HG02885 (cell line): ENCODE results near the gene WLS.

Experiments used
- ATAC-seq: cut with Tn5 transposase; IDR thresholded peaks from one replicate; pipeline ENCODE4 v1.9.1; 2021; ENCODE audit warnings: mild to moderate bottlenecking; ENCODE audit not compliant: unreplicated experiment, poor library complexity

WLS gene

DNA sequence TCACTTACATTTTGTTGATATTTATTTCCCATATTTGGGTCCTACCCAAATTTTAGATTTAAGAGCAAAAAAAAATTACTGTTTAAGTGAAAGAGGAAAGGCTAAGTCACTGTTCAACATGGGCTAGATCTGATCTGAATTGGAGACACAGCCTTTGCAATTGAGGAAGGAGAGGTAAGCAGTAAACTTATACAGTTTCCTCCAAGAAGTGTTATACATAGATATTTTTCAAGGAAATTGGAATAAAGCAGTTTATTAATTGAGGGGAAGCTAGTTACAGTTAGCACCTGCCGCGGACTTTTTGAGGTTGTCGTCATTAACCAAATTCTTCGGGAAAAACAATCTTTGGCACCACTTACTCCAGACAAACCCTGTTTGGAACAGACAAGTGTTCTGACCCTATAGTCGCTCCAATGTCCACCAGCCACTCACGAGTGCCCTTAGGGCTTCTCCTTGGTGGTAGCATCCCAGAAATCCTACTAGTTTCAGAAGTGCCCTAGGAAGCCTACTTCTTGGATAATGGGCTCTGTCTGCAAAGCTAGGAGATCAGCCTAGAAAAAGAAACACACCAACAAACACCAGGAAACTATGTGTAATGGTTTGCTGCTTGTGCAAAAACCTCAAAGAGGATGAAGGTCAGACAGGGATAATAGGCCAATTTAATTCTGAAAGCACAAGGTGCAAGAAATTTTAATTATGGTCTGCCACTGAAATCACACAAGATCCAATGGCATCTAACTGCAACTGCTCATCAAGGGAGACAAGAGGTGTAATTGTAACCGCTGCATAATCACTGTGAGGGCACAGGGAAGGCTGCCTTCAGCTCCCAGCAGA is 2.5 kb downstream of the WLS start:
- ATAC-seq: no peak

DNA sequence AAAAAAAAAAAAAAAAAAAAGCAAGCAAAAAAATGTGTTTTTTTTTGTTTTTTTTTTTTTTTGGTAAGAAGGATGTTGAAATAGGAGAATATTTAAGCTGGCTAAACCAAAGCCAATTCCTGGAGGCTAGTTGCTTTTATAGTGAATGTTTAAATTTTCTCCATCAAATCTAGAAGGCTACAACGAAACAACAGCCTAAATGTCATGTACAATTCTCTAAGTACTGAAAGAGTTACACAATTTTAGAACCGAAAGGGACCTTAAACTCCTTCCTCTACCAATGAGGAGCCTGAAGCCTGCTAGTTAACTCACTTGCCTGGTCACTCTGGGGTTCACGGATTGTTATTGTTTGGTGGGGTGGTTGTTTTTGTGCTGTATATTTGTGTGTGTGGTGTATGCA is 3.5 kb downstream of the WLS start:
- ATAC-seq: no peak

DNA sequence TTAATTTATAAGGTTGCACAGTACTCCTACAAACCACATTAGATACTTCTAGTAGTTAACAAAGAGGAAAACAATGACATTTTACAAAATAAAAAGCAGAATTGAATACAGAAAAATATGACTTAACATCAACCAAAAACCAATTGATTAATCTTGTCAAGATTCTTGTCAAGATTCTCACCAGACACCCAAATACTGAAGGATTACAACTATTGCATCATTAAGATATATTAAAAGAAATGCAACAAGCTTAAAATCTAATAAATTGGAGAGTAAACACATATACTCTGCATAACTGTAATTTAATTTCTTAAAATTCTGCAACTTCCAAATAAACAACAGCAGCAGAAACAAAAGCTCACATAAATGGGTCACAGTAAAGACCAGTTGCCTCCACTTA is 4.7 kb downstream of the WLS start:
- ATAC-seq: no peak

DNA sequence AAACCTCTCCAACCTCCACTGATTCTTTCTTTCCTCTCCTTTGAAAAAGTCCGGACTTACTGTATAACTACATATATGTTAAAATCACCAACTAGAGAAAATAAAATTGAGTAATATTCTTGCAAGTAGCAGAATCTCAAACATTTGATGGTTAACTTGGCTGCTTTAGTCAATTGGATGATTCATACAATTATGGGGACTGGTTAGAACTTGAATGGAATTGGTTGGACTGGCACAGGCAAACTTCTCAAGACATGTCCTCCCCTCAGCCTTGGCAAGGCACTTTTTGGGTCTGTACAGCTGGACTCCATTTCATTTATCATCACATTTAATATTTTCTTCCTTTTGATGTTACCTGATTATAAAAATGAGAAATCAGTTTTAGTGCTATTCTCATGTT is 6.5 kb downstream of the WLS start:
- ATAC-seq: no peak

DNA sequence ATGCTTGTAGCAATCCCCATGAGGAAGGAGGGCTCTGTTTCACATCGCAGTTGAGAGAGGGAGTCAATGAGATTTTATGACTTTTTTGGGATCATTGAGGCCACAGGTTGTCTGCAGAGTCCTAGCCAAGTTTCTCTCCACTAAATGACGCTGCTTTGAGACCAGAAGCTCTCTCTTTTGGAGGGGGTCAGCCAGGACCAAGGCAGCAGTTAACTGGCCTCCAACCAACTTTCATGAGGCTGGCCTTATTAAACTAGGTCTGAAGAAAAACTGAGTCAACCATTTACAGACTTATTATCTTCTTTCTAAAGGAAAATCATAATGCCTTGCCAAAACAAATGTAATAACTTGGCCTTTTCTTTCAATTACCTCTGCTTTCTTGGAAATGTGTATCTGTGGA is 8.6 kb downstream of the WLS start:
- ATAC-seq: no peak

DNA sequence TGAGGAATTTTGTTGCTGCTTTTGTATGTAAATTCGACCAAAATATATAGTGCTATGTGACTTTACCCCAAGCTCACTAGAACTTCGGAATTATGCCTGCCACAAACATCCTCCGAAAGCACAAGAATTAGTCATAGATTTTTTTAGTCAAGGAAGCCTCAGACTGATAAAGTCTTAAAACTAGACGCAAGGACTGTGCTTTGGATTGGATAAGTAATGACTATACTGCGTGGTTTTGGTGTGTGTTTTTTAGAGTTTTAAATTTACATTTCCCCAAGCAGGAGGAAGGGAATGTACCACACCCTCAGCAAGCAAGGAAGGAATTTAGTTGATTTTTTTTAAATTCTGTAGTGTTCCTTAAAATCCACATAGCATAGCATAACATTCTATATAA is 10.3 kb downstream of the WLS start:
- no peak for ATAC-seq

DNA sequence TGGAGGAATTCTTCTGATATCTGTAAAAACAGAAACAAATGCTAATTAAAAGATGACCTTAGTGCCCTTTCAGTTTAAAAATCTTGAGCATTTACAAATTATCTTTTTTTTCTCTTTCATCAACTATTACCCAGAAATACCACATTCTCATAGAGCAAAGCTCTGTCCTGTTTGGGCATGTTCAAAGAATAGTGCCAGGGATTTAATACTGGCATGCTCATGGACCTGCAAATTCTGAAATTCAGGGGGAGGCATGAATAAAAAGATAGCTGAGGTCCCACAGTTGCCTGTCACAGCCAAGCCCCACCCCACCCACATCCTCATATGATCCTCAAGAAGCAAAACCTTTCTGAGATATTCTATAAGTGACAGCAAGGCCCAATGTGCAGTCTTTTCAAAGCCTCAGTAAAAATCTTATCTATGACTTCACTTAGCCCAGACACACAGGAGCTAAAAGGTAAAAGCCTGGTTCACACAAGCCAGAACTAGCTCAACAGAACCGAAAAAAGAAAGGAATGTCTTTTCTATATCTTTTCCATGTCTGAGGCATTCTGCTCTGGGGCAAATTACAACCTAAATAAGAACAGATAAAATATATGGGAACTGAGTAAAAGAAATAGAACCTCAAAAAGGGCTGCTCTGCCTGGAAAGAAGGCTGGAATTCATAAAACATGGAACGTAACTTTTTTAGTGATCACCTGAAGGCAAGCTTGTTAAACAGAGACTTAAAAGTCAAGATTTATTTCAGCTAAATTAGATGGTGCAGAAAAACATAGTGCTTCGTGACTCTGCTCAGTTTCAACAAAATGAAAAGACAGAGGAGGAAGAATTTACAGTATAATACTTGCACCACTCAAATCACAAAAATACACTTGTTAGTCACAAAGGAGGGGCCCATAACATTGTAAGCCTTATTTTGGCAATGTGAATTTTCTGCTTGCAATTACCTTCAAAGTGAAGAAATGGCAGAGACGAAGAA is 11.0 kb downstream of the WLS start:
- no peak for ATAC-seq

DNA sequence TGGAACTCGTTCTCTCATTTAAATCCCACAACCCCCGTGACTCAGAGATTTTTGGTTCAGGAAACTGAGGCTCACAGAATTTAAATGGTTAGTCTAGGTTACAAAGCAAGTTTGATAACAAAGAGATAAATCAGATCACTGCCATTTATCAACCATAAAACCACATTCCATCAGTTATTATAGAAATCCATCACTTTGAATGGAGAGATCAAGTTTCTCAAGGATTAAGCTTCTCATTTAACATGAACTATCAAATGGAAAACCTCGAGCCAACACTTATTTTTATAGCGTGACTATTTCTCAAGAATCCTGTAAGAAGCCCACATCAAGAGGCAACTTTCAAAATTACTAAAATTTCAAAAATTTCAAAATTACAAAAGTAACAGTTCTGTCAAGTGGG is 11.9 kb downstream of the WLS start:
- ATAC-seq: no peak

DNA sequence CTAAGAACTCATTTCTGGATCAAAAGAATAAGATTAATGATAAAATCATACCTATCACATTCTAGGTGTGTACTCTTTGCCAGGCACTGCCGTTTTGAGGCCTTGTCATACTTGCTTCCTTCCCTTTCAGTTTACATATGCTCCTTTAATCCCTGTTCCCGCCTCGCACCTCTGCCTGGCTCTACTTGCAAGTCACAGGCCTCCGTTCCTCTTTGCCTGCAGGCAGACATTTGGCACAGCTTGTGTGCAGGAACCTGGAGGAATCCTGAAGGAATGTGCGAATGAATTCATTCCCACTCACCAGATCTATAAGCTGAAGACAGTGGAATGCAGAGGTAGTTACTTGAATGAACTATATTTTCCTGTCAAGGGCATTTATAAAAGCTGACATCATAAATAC is 13.8 kb downstream of the WLS start:
- ATAC-seq: no peak

DNA sequence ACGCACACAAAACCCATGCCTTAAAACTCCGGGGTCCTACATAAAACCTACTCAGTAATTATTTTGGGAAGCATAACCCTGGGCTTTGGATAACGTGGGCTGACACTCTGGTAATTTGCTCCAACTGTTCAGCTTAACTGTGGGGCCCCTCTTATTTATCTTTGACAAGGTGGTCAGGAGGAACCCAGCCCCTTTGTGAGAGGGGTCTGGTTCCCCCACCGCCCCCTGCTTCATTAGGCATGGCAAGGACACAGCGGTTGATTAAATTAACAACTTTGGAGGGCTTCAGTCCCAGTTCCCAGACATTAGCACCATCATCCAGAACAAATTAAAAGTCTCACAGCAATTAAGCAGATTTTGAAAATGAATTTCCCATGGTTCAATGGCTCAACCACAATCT is 14.7 kb downstream of the WLS start:
- no peak for ATAC-seq

DNA sequence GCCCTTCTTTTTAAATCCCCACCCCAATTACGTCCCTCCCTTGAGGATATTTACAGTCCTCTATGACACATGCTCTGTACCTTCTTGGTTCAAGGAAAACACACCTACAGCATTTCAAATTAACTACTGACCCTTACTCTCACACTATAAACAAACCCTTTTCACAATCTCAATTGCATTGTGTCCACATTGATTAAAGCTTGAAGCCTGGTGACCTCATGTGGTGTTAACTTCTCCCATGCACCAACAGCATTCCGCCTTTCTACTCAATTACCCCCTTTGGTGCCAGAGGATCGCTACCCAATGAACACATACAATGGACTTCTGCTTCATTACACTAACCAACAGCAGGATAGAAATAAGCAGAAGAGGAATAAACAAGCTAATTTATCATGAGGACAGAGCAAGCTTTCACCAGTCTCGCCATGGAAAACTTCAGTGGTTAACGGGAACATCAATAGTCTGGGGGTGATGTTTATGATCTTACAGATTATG is 15.2 kb downstream of the WLS start:
- no peak for ATAC-seq

DNA sequence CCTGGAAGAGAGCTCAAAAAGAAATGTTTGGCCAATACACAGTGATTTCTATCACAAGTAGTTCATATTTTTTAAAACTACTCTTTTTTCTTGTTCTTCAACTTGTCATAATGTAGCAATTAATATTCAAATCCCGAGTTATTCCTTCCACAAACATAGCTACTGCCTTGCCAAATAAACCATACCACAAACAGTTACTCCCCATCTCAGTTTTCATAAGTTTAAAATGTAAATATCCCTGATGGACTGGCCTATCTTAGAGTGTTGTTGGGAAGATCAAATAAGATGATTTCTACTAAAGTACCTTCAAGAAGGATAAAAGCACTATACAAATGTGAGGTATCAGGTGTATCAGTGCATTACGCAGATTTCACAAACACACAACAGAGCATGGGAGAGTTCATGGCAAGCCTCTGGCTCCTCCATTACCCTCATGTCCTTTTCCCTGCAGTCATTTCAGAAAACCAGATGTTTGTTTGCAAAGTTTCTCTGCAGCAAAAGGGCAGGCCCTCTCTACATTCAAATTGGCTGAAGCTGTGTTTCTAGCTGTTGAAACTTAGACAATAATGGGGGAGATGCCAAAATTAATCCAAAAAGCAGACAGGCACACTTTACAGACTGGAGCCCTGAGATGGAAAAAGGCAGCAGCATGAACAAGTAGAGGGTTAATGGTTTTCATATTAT is 16.1 kb downstream of the WLS start:
- no peak for ATAC-seq

DNA sequence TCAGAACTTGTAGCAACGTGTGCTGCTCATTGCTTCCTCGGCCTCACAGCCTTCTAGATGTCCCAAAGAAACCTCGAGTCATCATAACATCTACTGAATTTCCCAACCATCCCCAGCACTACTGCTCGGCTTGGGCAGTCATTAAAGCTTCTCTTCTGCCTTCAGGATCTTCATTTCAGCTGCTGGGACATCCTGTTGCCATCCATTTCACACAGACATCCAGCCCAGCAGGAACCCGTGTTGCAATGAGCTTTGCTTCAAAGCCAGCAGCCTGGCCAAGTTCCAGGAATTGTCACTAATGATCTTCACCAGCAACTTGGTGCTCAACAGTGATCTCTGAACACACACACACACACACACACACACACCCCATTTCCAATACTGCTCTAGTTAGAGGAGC is 18.5 kb downstream of the WLS start:
- no peak for ATAC-seq

DNA sequence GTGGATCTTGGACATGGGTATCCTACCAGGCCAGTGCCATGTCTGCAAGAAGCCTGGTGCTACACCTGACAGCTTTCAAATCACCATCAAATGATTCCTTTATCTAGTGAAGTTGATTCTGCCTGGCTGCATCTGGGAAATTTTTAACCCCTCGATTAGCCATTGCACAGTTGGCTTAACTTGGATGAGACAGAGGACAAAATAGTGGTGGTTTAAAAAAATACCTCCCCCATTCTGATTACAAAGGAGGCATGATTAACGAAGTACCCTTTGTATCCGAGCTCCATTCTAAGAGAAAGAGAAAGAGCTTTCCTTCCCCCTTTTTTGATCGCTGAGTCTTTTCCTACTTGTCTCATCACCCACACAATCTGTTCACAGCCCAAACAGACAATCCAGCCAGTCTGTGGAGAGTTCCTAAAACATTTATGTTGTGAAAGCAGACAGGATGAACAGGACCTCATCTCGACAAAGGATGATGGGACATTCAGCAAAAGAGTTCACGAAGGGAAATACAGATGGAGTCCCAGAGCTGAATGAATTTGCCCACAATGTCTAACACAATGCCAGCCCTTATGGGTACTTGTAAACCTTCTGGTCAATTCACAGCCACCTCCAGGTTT is 20.5 kb downstream of the WLS start:
- ATAC-seq: no peak

DNA sequence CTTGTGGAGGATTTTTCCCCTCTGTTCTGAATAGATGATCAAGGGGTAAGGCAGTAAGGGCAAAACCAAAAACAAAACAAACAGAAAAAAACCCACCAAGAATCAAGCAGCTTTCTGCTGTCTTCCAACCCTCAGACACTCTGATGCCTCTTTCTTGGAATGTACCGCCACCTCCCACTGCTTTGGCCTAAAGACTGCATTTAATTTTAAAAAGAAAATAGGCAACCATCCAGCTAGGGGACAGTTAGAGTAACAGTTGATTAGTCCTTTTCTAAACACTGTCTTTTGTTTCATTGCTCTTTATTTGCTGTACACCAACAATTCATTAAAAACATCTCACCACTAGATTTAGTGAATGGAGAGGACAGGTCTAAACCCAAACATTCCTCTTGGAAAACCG is 21.5 kb downstream of the WLS start:
- ATAC-seq: no peak

DNA sequence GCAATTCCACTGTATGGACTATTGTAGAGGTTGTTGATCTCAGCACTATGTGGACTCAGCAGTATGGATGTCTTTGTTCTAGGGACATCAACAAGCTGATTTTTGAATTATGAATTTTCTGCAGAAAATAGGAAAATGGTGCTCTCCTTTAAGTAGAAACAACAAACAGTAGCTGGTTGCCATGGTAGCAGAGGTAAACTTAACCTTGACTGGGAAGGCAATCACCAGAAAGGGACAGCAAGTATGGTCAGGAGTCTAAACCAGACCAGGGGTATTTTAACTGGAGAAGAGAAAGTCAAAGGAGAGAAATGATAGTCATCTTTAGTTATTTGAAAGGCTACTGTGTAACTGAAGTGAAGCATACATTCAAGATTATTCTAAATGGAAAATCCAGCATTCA is 22.3 kb downstream of the WLS start:
- ATAC-seq: no peak

DNA sequence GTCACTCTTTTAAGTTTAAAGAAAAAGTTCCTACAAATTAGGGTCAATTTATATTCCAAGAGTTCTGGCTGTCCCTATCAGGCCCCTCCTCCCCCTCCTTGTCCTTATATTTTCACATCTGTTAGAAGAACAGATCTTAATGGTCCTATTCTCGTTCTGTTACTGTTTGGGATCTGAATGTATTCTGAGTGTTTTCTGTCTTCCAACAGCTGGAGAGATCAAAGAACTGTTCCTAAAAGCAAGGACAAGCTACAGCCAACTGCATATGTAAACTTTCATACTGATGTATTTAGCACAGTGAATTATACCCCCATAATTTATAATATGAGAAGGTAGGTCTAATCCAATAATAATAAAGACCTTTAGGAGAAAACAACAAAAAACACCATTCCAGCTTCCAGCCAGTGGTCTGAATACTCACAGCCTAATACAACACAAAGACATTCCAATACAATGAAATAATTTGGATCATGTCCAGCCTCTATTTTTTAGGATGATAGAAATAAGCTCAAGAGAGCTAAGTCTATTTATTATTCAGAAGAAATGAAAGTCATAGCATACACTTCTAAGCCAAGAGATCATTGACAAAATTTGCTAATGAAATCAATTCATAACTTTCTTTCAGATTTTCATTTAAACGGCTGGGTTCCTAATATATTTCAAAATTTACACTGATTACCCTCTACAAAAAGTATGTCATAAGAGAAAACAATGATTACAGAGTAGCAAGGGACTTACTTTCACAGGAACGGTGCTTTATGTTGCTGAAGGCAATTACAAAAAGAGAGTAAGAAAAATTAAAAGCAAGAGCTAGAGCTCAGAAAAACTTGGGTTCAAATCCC is 25.3 kb downstream of the WLS start:
- ATAC-seq: no peak

DNA sequence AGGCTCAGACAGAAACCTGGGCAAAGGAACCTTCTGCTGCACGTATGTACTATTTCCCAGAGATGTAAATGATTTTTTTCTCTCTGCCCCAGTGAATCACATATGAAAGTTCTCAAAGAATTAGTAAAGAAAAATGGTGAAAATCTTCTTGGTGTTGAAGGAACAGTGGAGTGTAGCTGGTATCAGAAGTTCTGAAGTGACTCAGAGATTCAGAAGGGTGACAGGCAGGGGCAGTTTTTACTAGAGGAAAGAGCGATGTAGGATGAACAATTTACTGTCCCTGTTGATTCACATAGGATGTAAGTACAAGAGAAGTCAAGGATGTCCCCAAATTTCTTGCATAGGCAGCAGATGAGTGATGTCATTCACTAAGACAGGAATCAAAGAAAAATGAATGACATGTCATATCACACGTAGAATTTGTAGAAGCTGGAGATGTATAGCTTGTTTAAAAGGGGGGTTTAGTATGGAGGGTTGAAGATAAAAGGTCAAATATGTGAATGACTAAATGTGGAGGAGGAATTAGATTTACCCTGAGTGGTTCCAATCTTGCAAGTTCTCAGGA is 26.4 kb downstream of the WLS start:
- ATAC-seq: no peak

DNA sequence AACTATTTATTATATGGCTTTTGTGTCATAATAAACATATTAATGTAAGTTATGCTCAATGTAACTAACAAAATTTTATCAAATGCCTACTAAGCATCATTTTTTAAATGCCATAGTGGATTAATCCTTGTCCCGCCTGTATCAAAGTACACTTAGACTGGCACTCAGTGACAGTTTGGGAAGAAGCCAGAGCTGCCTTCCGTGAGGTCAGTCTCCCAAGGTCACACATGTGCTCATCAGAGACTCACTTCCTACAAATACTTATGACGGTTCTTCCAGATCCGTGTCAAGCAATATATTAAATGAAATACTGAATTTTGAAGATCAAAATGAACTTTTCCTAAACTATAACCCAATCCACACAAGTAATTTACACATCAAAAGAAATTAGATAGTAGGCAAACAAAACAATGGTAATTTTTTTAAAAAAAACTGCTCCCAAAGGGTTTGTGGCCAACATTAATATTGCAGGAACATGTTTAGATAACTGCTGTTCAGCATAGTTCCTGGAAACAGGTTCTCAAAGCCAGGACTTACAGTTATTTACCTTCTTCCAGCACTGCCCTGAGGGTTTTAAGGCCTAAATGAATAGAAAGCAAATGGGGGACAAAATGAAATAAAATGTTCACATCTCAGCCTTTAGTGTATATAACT is 27.2 kb downstream of the WLS start:
- no peak for ATAC-seq
